ENCODE results near the gene IPO8. TPM values are rescaled to one million over a fixed set of nuclear protein-coding genes. Genes with fewer than 3 reads are reported as not detected.
"Not testable (repeated sequence)": the region's sequence is repeated elsewhere in the genome, so short reads cannot be mapped to it uniquely, and the experiment has no call there.

The IPO8 gene
- total and polyA plus RNA-seq, 9 donors: 15.7 to 49.6 (median 44.3) TPM

GRCh38 chr12:30617346-30618016 is 78.2 kb downstream of the IPO8 start:
- no peaks in the 10 kb centered on the region for H3K27me3 ChIP-seq
- H3K9me3 ChIP-seq: no peaks in the 10 kb centered on the region
- H3K36me3 ChIP-seq: no peaks in the 10 kb centered on the region
- 58 to 73% (median 71%) methylated on average over 5 of the region's 5 CpGs for WGBS, 3 donors
- no peak for TF ChIP-seq EP300 (IDR thresholded peaks at IDR 0.05)
- TF ChIP-seq POLR2A (IDR thresholded peaks at IDR 0.05): no peak
- no peak for TF ChIP-seq CTCF (IDR thresholded peaks at IDR 0.05)
- H3K4me3 ChIP-seq: no peak overlapping the region
- intact Hi-C loops (cut with DNase I): no loop called here
- H3K4me1 ChIP-seq (ENCODE audit: insufficient read depth): no peaks in the 10 kb centered on the region
- no peak overlapping the region for H3K27ac ChIP-seq
- DNase-seq: no peak

- TF ChIP-seq POLR2A (IDR thresholded peaks at IDR 0.05) (no peak), CTCF (IDR thresholded peaks at IDR 0.05) (no peak), EP300 (IDR thresholded peaks at IDR 0.05) (no peak)
Observed at GRCh38 chr12:30614031-30614430, 81.6 kb downstream of the IPO8 start.

GRCh38 chr12:30613119-30613830 is 82.4 kb downstream of the IPO8 start:
- intact Hi-C loops (cut with DNase I): no loop called here
- TF ChIP-seq EP300 (IDR thresholded peaks at IDR 0.05) (no peak), CTCF (IDR thresholded peaks at IDR 0.05) (no peak), POLR2A (IDR thresholded peaks at IDR 0.05) (no peak)
- DNase-seq: no peak
- Histone ChIP-seq H3K27ac (no peak overlapping the region), H3K9me3 (no peaks in the 10 kb centered on the region), H3K4me3 (no peak overlapping the region), H3K36me3 (no peaks in the 10 kb centered on the region), H3K27me3 (no peaks in the 10 kb centered on the region), H3K4me1 (ENCODE audit: insufficient read depth) (no peaks in the 10 kb centered on the region)
- 55 to 58% (median 57%) methylated on average over 2 of the region's 2 CpGs for WGBS, 3 donors

More at GRCh38 chr12:30614031-30614430, 81.6 kb downstream of the IPO8 start:
- H3K27me3 ChIP-seq: no peaks in the 10 kb centered on the region
- DNase-seq: no peak
- H3K4me3 ChIP-seq: no peak overlapping the region
- no peaks in the 10 kb centered on the region for H3K9me3 ChIP-seq
- H3K36me3 ChIP-seq: no peaks in the 10 kb centered on the region
- intact Hi-C loops (cut with DNase I): no loop called here
- H3K27ac ChIP-seq: no peak overlapping the region
- no peaks in the 10 kb centered on the region for H3K4me1 ChIP-seq (ENCODE audit: insufficient read depth)

GRCh38 chr12:30610718-30611117 is 85.0 kb downstream of the IPO8 start:
- H3K27me3 ChIP-seq: no peaks in the 10 kb centered on the region
- intact Hi-C loops (cut with DNase I): no loop called here
- TF ChIP-seq EP300 (IDR thresholded peaks at IDR 0.05) (no peak), CTCF (IDR thresholded peaks at IDR 0.05) (no peak), POLR2A (IDR thresholded peaks at IDR 0.05) (no peak)
- H3K4me3 ChIP-seq: no peak overlapping the region
- H3K9me3 ChIP-seq: no peaks in the 10 kb centered on the region
- no peak overlapping the region for H3K27ac ChIP-seq
- no peaks in the 10 kb centered on the region for H3K4me1 ChIP-seq (ENCODE audit: insufficient read depth)
- no peaks in the 10 kb centered on the region for H3K36me3 ChIP-seq
- 89 to 100% (median 95%) methylated on average over 1 of the region's 1 CpG for WGBS, 3 donors
- no peak for DNase-seq

GRCh38 chr12:30609819-30610218 is 85.8 kb downstream of the IPO8 start:
- DNase-seq; H3K27ac ChIP-seq; H3K9me3 ChIP-seq; H3K36me3 ChIP-seq; H3K4me1 ChIP-seq (ENCODE audit: insufficient read depth); H3K27me3 ChIP-seq; intact Hi-C loops (cut with DNase I); H3K4me3 ChIP-seq: not testable (repeated sequence)

- H3K27ac ChIP-seq; H3K27me3 ChIP-seq; intact Hi-C loops (cut with DNase I); DNase-seq; H3K36me3 ChIP-seq; H3K4me1 ChIP-seq (ENCODE audit: insufficient read depth); H3K4me3 ChIP-seq; H3K9me3 ChIP-seq: not testable (repeated sequence)
- 73 to 78% (median 75%) methylated on average over 6 of the region's 6 CpGs for WGBS, 3 donors
Observed at GRCh38 chr12:30604302-30604701, 91.4 kb downstream of the IPO8 start.

Measured in ovary (tissue), 9 donors.